PC-9 (cell line): ENCODE data around the gene PHF21B. TPM values are rescaled to one million over a fixed set of nuclear protein-coding genes. Genes with fewer than 3 reads are reported as not detected.

Experiments used
- BruUV-seq: library from RNA; stranded (reverse); fragments of 400-500 nt; replicated peaks from 2 replicates; lab custom pipeline; 2021; lab: Mats Ljungman, UMichigan
- CTCF ChIA-PET: fragments of 300-600 bp; sonication (Branson Sonifier 250); formaldehyde crosslinking; loops from one replicate; lab custom pipeline; 2022; ENCODE audit warnings: antibody characterized with exemption; lab: Charles Lee
- POLR2A ChIA-PET: fragments of 300-600 bp; sonication (Branson Sonifier 250); formaldehyde crosslinking; loops from one replicate; lab custom pipeline; 2022; ENCODE audit warnings: antibody characterized with exemption; ENCODE audit not compliant: unreplicated experiment; lab: Charles Lee
- DNase-seq, 2 experiments: peaks; one replicate each; pipeline versions ENCODE4 v3.0.0 to v3.0.0-alpha.2; 2015 to 2022; ENCODE audit warnings: mixed read lengths in 1 of 2
- H2AFZ ChIP-seq: fragments of 200-600 bp; sonication (generic); 2 replicates; pipeline ENCODE4 v1.8.1; 2017; ENCODE audit warnings: antibody characterized with exemption
- H3F3A ChIP-seq: fragments of 200-600 bp; sonication (generic); 2 replicates; pipeline ENCODE4 v1.8.1; 2017; ENCODE audit warnings: antibody characterized with exemption, mild to moderate bottlenecking, low read depth; ENCODE audit not compliant: insufficient read depth
- H3K27ac ChIP-seq: fragments of 200-600 bp; sonication (generic); 2 replicates; pipeline ENCODE4 v1.6.1; 2016; ENCODE audit warnings: mixed run types
- H3K27me3 ChIP-seq: fragments of 200-600 bp; sonication (generic); 2 replicates; pipeline ENCODE4 v1.6.1; 2016; ENCODE audit warnings: low read depth, mixed run types; ENCODE audit not compliant: insufficient read depth
- H3K36me3 ChIP-seq: fragments of 200-600 bp; sonication (generic); 2 replicates; pipeline ENCODE4 v1.6.1; 2016; ENCODE audit warnings: low read depth, mixed run types
- H3K4me1 ChIP-seq: fragments of 200-600 bp; sonication (generic); replicated peaks from 2 replicates; pipeline ENCODE4 v1.6.1; 2016; ENCODE audit warnings: mixed run types; ENCODE audit not compliant: insufficient read depth
- H3K4me2 ChIP-seq: fragments of 200-600 bp; sonication (generic); 2 replicates; pipeline ENCODE4 v1.6.1; 2017; ENCODE audit warnings: mixed run types
- H3K4me3 ChIP-seq: fragments of 200-600 bp; sonication (generic); 2 replicates; pipeline ENCODE4 v1.6.1; 2016; ENCODE audit warnings: mixed run types
- H3K79me2 ChIP-seq: fragments of 200-600 bp; sonication (generic); 2 replicates; pipeline ENCODE4 v1.6.1; 2017; ENCODE audit warnings: low read depth, mixed run types
- H3K9me2 ChIP-seq: fragments of 200-600 bp; sonication (generic); 2 replicates; pipeline ENCODE4 v1.8.1; 2017; ENCODE audit warnings: mild to moderate bottlenecking; ENCODE audit not compliant: insufficient read depth
- H3K9me3 ChIP-seq: fragments of 200-600 bp; sonication (generic); 2 replicates; pipeline ENCODE4 v1.8.1; 2016; ENCODE audit warnings: low read depth; ENCODE audit not compliant: insufficient read depth
- H4K20me1 ChIP-seq: fragments of 200-600 bp; sonication (generic); 2 replicates; pipeline ENCODE4 v1.8.1; 2017; ENCODE audit not compliant: insufficient read depth
- CTCF ChIP-seq: fragments of 200-600 bp; sonication (generic); conservative IDR thresholded peaks from 2 replicates; pipeline ENCODE4 v1.6.1; 2017; ENCODE audit warnings: mixed run types, antibody characterized with exemption, mild to moderate bottlenecking, moderate library complexity
- EZH2 ChIP-seq: fragments of 200-600 bp; sonication (generic); IDR thresholded peaks from 2 replicates; pipeline ENCODE4 v1.8.0; 2017; ENCODE audit warnings: antibody characterized with exemption, low read depth
- intact Hi-C: fragments of 100-400 bp; cut with micrococcal nuclease; formaldehyde crosslinking; loops from one replicate; pipeline ENCODE4 v1.10.0; 2022; ENCODE audit not compliant: unreplicated experiment
- total RNA-seq: library from RNA; stranded (reverse); gene quantifications from 2 replicates; pipeline ENCODE4 v1.2.3, GENCODE V29; 2021

PHF21B gene
- total RNA-seq, 1 experiment from 2014 or later, result not detected

GRCh38 chr22:44938886-44939285, 70.9 kb downstream of the PHF21B start:
- CTCF ChIA-PET, result no interaction called here

GRCh38 chr22:44937216-44937615, 72.6 kb downstream of the PHF21B start:
- Histone ChIP-seq H3K4me1 (no peaks in the 10 kb centered on the region), H3K4me3 (no peak overlapping the region), H4K20me1 (no peaks in the 10 kb centered on the region; the same call in 1 of the 2 replicates), H3K9me3 (no peaks in the 10 kb centered on the region), H3K79me2 (no peaks in the 10 kb centered on the region), H2AFZ (no peak overlapping the region), H3K27ac (no peak overlapping the region), H3K36me3 (no peaks in the 10 kb centered on the region), H3F3A (no peaks in the 10 kb centered on the region), H3K9me2 (no peaks in the 10 kb centered on the region), H3K27me3 (peaks cover 99% of the 10 kb centered on the region), H3K4me2 (no peak overlapping the region)
- TF ChIP-seq EZH2 (no peak), CTCF (no peak)
- DNase-seq, result no peak
- ChIA-PET POLR2A (no interaction called here), CTCF (no interaction called here)
- no TSS peak for BruUV-seq
- intact Hi-C loops, result no loop called here

More at GRCh38 chr22:44938886-44939285, 70.9 kb downstream of the PHF21B start:
- no TSS peak for BruUV-seq
- H3K9me3 ChIP-seq, result no peaks in the 10 kb centered on the region
- DNase-seq, result no peak
- no peaks in the 10 kb centered on the region for H3F3A ChIP-seq
- no peak overlapping the region for H2AFZ ChIP-seq
- no peak overlapping the region for H3K4me2 ChIP-seq
- H3K9me2 ChIP-seq, result no peaks in the 10 kb centered on the region
- TF ChIP-seq CTCF (no peak), EZH2 (no peak)
- H3K27me3 ChIP-seq, result peaks cover 99% of the 10 kb centered on the region
- POLR2A ChIA-PET, result interaction anchor here (0.6 kb wide), 1 partner anchor 198 kb away, joined by 4 read pairs; no protein-coding TSS in a partner anchor
- no peaks in the 10 kb centered on the region for H3K79me2 ChIP-seq
- H3K4me3 ChIP-seq, result no peak overlapping the region
- H3K4me1 ChIP-seq, result no peaks in the 10 kb centered on the region
- H3K27ac ChIP-seq, result no peak overlapping the region
- no peaks in the 10 kb centered on the region; the same call in 1 of the 2 replicates for H4K20me1 ChIP-seq
- intact Hi-C loops, result no loop called here
- no peaks in the 10 kb centered on the region for H3K36me3 ChIP-seq

- Histone ChIP-seq H3K27me3 (peaks cover 98% of the 10 kb centered on the region), H2AFZ (no peak overlapping the region), H3K79me2 (no peaks in the 10 kb centered on the region), H3K27ac (no peak overlapping the region), H4K20me1 (no peaks in the 10 kb centered on the region; the same call in 1 of the 2 replicates), H3K4me1 (no peaks in the 10 kb centered on the region), H3K9me2 (no peaks in the 10 kb centered on the region), H3K4me3 (no peak overlapping the region), H3K9me3 (no peaks in the 10 kb centered on the region), H3F3A (no peaks in the 10 kb centered on the region), H3K4me2 (no peak overlapping the region), H3K36me3 (no peaks in the 10 kb centered on the region)
- intact Hi-C loops, result no loop called here
- no peak for DNase-seq
- TF ChIP-seq CTCF (no peak), EZH2 (no peak)
- no TSS peak for BruUV-seq
- CTCF ChIA-PET, result no interaction called here
- POLR2A ChIA-PET, result no interaction called here
Observed at GRCh38 chr22:44936201-44936600, 73.6 kb downstream of the PHF21B start.
